Measurements from ENCODE around the gene ZNF471. TPM values are rescaled to one million over a fixed set of nuclear protein-coding genes. Genes with fewer than 3 reads are reported as not detected.

Gene ZNF471
- total RNA-seq, 2 experiments from 2014 or later: 1.4 to 1.5 TPM

DNA sequence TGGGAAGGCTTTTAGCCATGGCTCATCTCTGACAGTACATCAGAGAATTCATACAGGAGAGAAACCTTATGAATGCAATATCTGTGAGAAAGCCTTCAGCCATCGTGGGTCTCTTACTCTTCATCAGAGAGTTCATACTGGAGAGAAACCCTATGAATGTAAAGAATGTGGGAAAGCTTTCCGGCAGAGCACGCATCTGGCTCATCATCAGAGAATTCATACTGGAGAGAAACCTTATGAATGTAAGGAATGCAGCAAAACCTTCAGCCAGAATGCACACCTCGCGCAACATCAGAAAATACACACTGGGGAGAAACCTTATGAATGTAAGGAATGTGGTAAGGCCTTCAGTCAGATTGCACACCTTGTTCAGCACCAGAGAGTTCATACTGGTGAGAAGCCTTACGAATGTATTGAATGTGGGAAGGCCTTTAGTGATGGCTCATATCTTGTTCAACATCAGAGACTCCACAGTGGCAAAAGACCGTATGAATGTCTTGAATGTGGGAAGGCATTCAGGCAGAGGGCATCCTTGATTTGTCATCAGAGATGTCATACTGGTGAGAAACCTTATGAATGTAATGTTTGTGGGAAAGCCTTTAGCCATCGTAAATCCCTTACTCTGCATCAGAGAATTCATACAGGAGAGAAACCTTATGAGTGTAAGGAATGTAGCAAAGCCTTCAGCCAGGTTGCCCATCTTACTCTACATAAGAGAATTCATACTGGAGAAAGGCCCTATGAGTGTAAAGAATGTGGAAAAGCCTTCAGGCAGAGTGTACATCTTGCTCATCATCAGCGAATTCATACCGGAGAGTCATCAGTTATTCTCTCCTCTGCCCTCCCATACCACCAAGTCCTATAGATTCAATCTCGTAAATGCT lies 70.3 kb downstream of the ZNF471 start:
- DNase-seq (no peak), ATAC-seq (no peak)
- ChIA-PET POLR2A (no interaction called here), CTCF (no interaction called here)
- Mint-ChIP-seq H3K36me3 (ENCODE audit: low read depth) (peaks cover 72% of the 10 kb centered on the region), H3K4me1 (no peaks in the 10 kb centered on the region), H3K9me3 (ENCODE audit: low read depth) (peaks cover 63% of the 10 kb centered on the region), H3K27ac (no peak overlapping the region), H3K4me3 (no peak overlapping the region), H3K27me3 (no peaks in the 10 kb centered on the region)
- intact Hi-C loops (cut with DNase I, micrococcal nuclease): no loop called here

Other genes starting within 250 kb of the ZNF471 start
- under 1 TPM; 0.30 to 0.76 TPM for gene EDDM13, start 235.1 kb upstream of the ZNF471 start, total RNA-seq
- 1 to 10 TPM; 8.3 to 9.9 TPM for gene ZSCAN5A, start 193.0 kb upstream of the ZNF471 start, total RNA-seq
- gene ZNF582, start 114.3 kb upstream of the ZNF471 start, total RNA-seq: 1 to 10 TPM in 1 of 2 experiments, under 1 TPM in 1; 0.98 to 1.8 TPM
- gene ZNF583, start 103.5 kb upstream of the ZNF471 start, total RNA-seq: 1 to 10 TPM; 2.1 to 3.0 TPM
- 1 to 10 TPM; 3.2 to 4.1 TPM for gene ZNF667, start 30.5 kb upstream of the ZNF471 start, total RNA-seq
- gene ZFP28, start 31.1 kb downstream of the ZNF471 start, total RNA-seq: 1 to 10 TPM; 3.1 to 4.4 TPM
- gene ZNF470, start 59.6 kb downstream of the ZNF471 start, total RNA-seq: 1 to 10 TPM; 5.0 to 5.6 TPM
- 1 to 10 TPM; 4.4 to 4.6 TPM for gene ZNF71, start 87.4 kb downstream of the ZNF471 start, total RNA-seq
- gene SMIM17, start 135.3 kb downstream of the ZNF471 start, total RNA-seq: not detected
- 1 to 10 TPM; 2.8 to 4.5 TPM for gene ZNF835, start 163.9 kb downstream of the ZNF471 start, total RNA-seq